ENCODE measurements around the gene RBM4.

RBM4 gene

GRCh38 chr11:66652651-66653050 is 14.1 kb downstream of the RBM4 start:
- DNase-seq (ENCODE audit: low read depth): no peak

- no peak for DNase-seq (ENCODE audit: low read depth)
Observed at GRCh38 chr11:66653123-66653522, 14.6 kb downstream of the RBM4 start.

- DNase-seq (ENCODE audit: low read depth): no peak
Observed at GRCh38 chr11:66659763-66660162, 21.3 kb downstream of the RBM4 start.

DNA sequence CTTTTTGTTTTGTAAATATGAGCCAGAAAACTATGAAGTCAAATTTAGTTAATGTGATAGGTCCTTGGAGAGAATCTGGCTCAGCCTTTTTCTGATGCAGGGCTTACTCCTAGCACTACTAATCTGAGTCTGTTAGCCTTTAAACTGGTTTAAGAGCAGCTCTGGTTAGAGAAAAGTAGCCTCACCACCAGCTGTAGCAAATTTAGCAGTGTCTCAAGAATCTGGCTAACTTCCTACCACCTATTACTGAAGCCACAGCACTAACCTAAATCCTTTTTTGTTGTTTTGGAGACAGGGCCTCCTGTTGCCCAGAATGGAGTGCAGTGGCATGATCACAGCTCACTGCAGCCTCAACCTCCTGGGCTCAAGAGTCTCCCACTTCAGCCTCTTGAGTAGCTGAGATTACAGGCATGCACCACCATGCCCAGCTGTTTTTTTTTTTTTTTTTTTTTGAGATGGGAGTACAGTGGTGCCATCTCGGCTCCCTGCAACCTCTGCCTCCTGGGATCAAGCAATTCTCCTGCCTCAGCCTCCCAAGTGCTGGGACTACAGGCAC is 25.3 kb downstream of the RBM4 start:
- no peak for DNase-seq (ENCODE audit: low read depth)

DNA sequence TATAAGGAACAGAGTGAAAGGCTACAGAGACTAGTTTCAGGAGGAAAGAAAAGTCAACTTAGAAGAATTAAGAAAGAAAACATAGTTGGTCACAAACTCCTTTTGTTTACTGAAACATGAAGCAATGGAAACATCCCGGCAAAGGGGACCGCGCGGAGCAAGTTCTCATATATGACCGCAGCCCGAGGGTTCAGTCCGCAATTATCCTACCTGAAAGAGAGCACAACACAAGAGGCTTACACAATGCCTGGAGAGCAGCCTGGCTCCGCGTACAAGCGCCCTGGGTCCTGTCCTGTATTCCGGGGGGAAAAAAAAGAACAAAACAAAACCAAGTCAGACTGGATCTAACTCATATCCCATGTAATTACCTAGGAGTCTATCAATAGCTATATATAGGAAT is 26.9 kb downstream of the RBM4 start:
- DNase-seq (ENCODE audit: low read depth): no peak

GRCh38 chr11:66670816-66671215 is 32.3 kb downstream of the RBM4 start:
- DNase-seq (ENCODE audit: low read depth): no peak

GRCh38 chr11:66674964-66675602 is 36.6 kb downstream of the RBM4 start:
- no peak for DNase-seq (ENCODE audit: low read depth)

DNA sequence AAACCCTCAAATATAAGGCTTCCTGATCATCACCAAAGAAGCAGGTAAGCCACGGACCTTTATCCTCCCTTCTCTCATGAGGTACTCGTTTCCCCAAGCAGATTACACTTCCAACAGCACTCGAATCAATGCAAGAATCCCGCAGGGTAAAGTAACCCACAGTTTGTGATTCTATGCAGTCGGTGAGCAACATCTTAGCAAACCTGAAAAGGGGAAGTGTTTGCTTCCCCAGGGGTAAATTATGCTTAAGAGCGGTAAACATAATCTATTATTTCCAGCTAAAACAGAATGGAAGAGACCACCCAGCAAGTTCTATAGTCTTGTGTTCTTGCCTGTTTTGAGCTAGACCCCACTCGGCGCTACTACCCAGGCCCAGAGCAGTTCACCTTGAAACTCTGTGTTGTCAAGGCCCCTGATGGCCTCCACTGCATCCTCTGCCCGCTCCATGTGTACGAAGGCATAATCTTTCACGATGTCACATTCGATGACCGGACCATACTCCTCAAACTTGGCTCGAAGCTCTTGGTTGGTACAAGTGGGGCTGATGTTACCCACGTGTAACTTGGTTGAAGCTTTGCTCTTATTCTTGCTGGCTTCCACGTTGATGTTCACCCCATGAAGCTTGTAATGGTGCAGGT is 37.9 kb downstream of the RBM4 start:
- DNase-seq (ENCODE audit: low read depth): no peak

DNA sequence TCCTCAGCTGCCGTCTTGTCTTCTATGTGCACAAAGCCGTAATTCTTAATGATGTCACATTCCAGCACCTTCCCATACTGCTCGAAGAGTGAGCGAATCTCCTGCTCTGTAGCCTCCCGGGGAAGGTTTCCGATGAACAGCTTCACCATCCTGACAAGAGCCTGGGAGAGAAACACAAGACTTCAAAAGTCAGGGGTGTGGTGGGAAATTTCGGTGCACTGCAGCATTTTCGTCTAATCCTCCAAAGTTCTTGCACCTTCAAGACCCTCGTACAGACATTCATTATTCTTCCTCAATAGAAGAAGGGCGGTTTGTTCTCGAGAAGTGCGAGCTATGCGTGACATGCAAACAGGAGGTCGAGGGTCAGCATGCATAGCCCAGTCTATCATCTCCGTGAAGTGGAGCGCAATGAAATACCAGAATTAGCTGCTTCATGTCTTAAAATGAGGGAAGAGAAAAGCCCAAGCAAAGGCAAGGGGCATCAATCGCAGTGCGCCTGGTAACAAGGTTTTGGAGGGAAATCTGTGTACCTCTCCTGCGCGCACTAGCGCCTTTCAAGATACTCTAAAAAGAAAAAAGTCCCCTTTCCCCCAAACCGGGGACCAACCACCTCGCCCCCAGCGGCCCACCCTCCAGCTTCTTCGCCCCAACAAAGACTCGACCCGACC is 38.6 kb downstream of the RBM4 start:
- no peak for DNase-seq (ENCODE audit: low read depth)

- DNase-seq (ENCODE audit: low read depth): peak; percentile 97
Observed at GRCh38 chr11:66677599-66678375, 39.3 kb downstream of the RBM4 start, which contains the start of gene RBM4B. Gene RBM4B, minus strand, starts transcription at chr11:66677887. Its CDS starts 808 bp downstream, at chr11:66677079.

DNA sequence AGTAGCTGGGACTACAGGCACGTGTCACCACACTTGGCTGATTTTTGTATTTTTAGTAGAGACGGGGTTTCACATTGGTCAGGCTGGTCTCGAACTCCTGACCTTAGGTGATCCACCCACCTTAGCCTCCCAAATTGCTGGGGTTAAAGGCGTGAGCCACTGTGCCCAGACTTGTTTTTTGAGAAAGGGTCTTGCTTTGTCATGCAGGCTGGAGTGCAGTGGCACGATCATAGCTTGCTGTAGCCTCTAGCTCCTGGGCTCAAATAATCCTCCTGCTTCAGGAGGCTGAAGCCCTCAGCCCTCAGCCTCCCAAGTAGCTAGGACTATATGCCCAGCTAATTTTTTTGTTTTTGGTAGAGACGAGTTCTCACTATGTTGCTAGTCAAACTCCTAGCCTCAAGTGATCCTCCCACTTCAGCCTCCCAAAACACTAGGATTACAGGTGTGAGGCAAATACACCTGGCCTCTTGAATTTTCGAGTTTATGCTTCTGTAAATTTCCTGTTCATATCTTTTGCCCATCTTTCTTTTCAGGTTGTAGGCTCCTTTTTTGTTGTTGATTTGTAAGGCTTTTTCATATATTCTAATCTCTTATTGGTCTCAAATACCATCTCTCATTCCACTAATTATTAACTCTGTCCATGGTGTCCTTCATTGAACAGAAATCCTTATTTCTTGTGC is 42.6 kb downstream of the RBM4 start:
- no peak for DNase-seq (ENCODE audit: low read depth)

GRCh38 chr11:66683877-66684276 is 45.4 kb downstream of the RBM4 start:
- DNase-seq (ENCODE audit: low read depth): no peak

DNA sequence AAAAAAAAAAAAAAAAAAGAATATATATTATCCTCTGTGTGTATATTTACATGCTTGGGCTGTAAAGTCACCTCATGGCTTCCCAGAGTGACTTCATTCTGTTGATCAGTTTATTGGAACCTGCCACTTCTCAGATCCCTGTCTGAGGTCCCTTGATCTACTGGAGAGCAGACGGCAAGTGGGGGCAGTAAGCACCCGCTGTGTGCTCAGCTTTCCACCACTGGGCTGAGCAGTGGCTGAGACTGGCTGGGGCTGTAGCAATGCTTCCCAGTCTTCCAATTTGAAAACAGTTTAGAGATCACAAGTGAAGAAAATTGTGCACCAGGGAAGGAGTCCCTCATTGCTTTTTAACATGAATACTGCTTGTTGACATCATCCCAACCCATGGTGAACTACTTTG is 46.1 kb downstream of the RBM4 start:
- DNase-seq (ENCODE audit: low read depth): no peak

DNA sequence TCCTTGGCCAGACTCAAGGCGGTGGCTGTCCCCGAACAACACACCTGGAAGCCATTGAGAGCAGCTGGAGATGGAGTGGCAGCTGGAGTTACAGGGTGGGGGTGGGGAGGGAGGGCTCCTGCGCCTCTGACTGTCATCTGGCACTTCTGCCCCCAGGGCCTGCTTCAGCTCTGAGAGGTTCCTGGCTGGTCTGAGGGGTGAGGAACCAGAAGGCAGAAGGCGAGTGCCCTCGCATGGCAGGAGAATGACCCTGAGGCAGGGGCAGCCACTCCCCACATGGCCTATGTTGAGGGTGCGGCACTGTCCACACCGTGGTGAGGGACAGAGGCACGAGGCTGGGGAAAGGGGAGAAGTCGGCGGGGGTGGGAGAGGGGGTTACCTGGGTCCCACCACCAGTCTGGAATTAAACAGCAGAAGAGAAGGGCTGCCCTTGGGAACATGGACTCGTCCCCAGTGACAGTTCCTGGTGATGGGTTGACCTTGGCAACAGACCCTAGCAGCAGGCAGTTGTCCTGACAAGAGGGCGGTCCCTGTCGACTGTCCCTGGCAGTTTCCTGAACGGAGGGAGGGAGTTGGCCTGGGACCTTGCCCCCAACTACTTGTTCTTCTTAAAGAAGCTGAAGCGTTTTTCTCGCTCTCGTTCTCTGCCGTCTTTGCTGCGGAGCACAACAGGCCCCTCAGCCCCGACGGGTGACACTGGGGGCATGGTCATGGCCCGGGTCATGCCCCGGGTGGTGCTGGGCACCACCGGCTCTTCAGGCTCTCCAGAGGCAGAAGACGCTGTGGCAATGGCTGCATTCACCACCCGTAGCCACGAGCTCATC is 47.0 kb downstream of the RBM4 start:
- no peak for DNase-seq (ENCODE audit: low read depth)

DNA sequence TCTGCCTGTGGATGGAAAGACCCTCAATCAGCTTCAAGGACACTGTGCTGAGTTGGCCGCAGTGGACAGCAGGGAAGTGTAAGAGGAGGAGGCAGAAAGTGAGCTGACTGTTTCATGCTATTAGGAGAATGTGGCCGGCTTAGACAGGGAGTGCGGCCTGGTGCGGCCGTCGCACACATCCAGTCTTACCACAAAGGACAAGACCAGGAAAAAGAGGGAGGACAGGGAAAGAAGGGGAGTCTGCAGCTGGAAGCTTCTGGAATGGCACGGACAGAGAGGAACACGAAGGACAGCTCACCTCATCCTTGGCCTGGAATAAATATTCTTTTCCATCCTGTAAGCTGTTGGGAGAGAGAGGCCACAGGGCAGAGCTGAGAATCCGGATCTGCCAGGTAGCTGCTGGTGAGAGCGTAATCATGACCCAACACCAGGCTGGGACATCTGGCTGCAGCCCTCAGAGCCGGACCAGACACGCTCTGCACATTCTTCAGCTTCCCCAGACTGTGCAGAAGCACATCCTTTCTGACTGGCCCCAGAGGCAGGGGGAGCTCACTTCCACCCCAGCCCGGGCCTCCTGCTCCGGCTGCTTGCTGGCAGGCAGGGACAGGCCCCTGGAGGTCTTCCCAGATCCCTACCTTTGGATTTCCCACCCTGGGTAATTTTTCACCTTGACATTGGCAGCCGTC is 47.7 kb downstream of the RBM4 start:
- DNase-seq (ENCODE audit: low read depth): no peak

GRCh38 chr11:66686801-66687750 is 48.6 kb downstream of the RBM4 start:
- DNase-seq (ENCODE audit: low read depth): no peak

GRCh38 chr11:66687831-66688281 is 49.4 kb downstream of the RBM4 start:
- DNase-seq (ENCODE audit: low read depth): no peak

DNA sequence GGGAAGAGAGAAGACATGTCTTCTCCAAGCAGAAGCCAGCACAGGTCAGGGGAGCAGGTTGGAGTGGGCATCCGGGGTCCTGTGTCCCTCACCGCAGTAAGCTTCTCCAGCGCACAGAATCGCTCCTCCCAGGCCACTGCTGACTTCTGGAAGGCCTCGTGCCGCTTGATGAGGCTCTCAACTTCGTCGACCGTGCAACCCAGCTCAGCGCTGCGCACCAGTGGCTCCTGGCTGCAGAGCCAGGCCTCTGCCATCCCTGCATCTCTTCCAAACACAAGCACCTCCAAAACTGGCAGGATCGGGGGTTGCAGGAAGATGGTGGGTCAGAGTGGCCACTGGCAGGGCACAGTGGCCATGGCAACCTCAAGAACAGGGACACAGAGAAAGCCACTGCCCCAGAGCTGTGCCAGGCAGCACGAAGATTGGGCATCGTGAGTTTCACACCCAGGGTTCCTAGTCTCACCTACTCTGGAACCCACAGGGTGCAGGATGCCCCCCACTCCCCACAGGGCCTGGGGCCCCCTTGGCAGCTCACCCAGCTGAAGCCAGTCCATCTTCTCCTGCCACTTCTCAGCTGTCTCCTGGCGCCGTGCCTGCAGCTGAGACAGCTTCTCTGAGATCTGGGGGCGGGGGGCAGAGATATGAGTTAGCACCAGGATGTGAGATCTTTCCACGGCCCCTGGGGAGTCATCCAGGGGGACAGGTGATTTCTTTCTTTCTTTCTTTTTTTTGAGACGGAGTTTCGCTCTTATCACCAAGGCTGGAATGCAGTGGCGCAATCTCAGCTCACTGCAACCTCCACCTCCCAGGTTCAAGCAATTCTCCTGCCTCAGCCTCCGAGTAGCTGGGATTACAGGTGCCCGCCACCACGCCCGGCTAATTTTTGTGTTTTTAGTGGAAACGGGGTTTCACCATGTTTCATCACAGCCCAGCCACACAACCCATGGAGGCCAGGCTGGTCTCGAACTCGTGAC is 50.3 kb downstream of the RBM4 start:
- no peak for DNase-seq (ENCODE audit: low read depth)

Data from activated T-cell treated with anti-CD3 and anti-CD28 coated beads for 48 hours (primary cell).